Stimulated activated CD8-positive, alpha-beta memory T cell treated with anti-CD3 and anti-CD28 coated beads, Interleukin-7, amount 100 ng/mL, for 48 hours (primary cell): Measurements from ENCODE around the gene ZNF622.

Source experiments
- DNase-seq, 2 donors: peaks; one replicate each; pipeline ENCODE4 v3.0.0-alpha.2; 2020; ENCODE audit warnings: low read depth in 1 of 2; ENCODE audit errors: extremely low read depth in 1 of 2

Gene ZNF622

GRCh38 chr5:16465544-16466432 lies at the start of gene ZNF622:
ZNF622 (minus strand) TSS chr5:16465800; CDS start chr5:16465665, 135 bp downstream.
- DNase-seq = peak; percentile 78 to 88

GRCh38 chr5:16510098-16510497 lies 44.5 kb upstream of the ZNF622 start:
- DNase-seq = no peak

DNA sequence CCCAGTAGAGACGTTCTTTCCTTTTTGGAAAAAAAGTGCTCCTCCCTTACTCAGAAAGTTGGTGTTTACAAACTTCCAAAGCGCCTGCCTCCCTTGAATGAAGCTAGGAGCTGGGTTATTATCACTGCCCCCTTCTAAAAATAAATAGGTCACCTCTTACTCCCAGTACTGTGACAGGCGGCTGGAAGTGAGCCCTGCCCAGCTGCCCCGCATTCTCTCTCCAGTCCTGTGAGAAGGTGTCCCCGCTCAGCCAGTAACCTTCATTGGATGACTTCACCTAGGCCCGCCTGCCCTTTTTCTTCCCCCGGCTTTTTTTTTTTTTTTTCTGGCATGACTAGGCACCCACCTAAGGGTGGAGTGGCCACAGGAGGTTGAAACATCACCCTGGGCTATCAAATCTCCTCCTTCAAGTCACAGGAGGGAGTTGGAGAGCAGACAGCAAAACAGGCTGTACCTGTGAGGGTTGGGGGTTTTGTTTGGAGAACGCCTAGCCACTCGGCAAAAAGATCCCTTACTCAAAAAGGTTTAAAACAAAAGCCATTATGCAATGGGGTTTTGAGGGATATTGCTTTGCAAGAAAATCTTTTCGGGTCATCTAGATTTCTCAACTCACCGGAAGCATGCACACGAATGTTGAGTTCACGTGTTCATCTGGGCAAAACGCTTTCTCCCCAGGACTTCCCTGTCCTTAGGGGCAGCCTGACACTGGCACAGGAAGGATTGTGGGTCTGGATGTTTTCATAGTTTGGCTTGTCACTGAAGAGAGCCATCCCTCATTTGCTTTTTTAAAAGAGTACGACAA lies 43.3 kb upstream of the ZNF622 start:
- no peak for DNase-seq

GRCh38 chr5:16507716-16508115 lies 42.1 kb upstream of the ZNF622 start:
- DNase-seq = no peak

GRCh38 chr5:16505904-16506303 lies 40.3 kb upstream of the ZNF622 start:
- no peak for DNase-seq

DNA sequence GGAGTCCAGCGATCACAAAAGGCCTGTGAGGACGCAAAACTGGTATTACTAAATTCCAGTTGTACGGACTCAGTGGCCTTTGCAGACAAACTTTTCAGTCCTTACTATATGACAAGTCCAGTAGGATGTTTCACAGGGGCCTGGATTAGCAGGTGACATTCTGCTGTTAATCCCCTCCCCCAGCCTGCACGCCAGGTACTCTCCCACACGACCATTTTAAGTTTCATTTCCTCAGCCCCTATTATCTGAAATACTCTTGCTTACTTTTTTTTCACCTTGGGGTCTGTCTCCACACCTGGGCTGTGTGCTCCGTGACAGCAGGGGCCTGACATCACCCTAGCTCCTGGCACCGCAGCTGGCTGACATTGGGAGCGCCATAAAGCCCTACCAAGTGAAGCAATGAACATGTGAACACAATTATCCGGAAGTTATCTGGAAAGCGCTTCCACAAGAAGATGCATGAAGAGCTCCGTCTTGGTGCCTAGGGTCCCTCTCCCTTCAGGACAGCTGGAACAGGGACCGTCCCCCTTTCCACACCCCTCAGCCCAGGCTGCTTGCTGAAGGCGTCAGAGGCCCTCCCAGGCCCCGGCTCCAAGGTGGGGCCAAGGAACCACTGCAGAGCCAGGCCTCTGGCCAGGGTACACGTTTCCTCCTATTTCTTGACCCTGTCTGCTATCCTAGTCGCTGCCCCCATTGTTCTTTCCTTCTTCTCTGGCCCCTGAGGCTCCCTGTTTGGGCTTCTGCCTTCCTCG lies 39.7 kb upstream of the ZNF622 start:
- DNase-seq = no peak

GRCh38 chr5:16504571-16504970 lies 39.0 kb upstream of the ZNF622 start:
- DNase-seq = no peak

DNA sequence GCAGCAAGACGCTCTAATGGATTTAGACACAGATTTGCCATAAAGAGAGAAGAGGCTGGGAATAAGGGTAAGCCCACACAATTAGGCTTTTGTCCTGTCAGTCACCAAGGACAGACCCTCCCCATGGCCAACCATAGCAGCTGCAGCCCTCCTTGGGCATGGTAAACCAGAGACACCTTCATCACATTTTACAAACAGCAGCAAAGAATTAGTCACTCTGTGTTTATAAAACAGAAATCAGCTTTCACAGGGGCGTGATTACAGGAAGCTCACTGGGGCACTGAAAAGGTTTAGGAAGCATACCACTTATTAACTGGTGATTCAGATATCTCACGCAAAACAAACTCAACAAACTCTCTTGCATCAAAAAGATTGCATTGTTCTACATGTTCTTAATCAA lies 37.3 kb upstream of the ZNF622 start:
- DNase-seq = no peak

DNA sequence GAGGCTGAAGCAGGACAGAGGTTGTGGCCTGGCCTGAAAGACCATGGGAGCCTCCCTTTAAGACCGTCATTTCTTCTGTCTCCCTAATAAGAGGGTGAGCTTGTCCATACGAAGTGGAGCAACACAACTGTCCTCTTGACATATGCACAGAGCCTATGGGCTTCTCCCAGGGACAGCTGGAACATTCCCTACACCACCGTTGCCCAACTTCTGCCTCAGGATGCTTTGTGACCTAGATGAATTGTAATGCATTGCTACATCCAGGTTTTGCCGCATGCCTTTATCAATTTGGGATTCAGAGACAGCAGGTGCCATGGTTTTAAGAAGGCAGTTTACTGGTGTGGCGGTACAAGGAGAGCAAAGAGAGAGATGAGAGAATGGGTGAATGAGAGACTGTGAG lies 34.4 kb upstream of the ZNF622 start:
- DNase-seq = no peak

DNA sequence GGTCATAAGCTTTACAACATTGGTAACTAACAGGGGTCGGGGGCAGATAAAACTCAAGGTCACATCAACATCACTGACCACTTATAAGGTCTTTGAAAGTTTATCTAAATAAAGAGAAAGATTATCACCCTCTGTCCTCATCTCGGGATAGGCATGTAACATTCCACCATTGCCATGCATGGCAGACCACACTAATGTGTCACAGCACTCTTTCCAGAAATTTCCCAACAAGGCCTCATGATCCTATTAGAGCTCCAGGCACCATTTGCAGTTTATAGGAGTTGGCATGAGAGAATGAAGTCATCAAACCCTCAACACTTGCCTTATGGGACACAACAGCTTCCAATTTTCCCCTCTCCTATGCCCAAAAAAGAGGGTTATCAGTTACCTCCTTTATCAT lies 31.9 kb upstream of the ZNF622 start:
- DNase-seq = no peak

- DNase-seq = no peak
Measured at GRCh38 chr5:16493261-16493660, 27.7 kb upstream of the ZNF622 start.

DNA sequence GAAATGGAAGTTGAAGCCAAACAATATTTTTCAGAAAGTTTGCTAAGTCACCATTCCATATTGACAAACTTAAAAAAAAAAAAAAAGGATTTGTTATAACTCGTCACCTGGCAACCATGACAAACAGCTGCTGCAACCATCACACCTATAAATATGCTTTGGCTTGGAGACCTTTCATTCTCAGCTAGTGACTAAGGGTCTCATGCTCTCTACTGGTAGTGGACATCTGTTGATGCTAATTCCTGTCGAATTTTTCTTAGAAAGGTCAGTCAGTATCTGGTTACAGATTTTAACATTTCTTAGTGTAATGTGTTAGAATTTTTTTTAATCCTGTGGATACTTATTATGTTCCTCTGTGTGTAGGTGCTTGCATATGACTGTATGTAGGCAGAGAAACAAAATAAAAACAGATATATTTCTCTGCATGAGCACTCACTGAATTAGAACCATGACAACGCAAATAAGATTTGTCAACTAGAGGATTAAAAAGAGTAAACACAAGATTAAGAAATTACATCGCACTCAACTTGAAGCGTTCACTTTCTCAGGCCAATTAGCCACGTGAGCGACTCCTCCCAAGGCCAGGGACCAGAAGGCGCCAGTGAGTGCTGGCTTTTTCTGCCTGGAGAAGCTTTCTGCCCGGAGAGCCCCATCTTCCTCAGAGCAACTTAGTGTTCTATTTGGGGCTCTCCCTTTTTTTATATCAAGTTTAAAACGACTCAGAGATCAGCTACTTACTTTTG lies 27.0 kb upstream of the ZNF622 start:
- DNase-seq = no peak

GRCh38 chr5:16490911-16491310 lies 25.3 kb upstream of the ZNF622 start:
- no peak for DNase-seq

DNA sequence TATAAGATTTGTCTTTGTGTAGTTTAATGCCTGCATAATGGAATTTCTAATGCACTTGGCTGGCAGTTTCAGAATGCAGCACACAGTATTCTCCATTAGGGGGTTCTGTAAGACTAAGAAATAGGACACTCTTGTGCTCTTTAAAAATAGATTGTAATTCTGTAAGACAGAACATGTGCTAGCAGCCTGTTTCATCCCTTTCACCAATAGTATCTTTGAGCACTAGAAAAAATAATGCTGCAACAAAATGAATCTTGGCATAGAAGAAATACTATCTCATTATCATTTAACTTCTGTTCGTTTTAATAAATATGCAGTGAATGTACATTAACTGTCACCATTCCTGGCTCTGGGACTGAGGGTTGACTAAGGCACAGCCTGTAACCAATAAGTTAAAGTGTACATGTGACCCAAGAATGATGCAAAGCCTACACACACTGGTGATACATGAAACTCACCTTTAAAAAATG lies 23.8 kb upstream of the ZNF622 start:
- no peak for DNase-seq

DNA sequence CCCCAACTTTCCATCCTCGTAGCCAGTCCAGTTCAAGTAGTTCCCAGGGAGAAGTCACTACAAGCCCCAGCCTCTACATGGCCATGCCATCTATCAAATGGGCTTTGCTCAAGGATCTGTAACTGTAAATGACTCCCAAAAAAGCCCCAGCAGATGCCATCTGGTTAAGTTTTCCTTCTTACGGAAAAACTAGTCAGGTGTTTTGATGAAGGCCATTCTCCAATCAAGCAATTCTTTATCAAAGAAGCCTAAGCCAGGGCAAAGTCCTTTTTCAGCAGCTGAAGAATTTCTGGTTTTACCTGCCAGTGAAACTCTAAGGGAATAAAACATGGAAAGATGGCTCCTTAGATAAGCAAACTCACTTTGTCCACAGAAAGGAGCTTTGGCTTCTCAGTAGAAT lies 21.9 kb upstream of the ZNF622 start:
- DNase-seq = no peak

DNA sequence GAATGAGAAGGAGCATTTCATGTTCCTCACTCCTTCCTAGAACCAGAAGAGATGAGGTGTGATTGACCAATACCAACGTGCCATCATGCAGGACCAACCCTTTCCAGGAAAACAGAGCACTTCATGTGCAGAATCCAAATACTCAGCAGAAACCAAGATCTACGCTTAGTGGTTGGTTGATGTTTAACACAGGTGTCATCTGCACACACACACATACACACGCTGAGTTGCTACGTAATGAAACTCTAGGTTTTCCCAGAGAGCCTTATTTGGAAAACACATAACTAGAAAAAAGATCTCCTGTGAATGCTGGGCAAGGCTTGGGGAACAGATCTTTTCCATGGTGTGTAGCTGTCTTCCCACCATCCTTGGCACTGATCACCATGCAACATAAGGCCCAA lies 21.1 kb upstream of the ZNF622 start:
- no peak for DNase-seq

GRCh38 chr5:16485656-16486055 lies 20.1 kb upstream of the ZNF622 start:
- no peak for DNase-seq

DNA sequence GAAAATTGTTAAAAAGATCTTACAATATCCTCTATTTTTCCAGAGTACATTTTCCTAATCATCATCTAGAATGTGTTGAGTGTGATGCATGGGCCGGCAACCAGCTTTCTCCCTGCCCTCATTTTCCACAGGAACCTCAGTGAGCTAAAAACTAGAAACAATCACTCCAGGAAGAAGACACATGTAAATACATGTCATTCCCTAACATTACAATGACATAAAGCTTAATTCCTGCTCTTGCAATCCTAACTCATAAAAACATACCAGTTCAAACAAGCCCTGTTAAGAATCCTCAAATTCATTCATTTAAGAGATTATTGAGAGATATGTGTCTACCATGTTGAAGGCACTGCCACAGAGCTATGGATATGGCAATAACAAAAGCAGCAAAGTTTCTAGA lies 18.5 kb upstream of the ZNF622 start:
- no peak for DNase-seq

- DNase-seq = no peak
Measured at GRCh38 chr5:16483361-16483760, 17.8 kb upstream of the ZNF622 start.

GRCh38 chr5:16482891-16483290 lies 17.3 kb upstream of the ZNF622 start:
- no peak for DNase-seq
